ENCODE data around the gene PPP6R3.
"Not testable (repeated sequence)": the region's sequence is repeated elsewhere in the genome, so short reads cannot be mapped to it uniquely, and the experiment has no call there.

The PPP6R3 gene

GRCh38 chr11:68448604-68449011 lies 11.9 kb upstream of the PPP6R3 start:
- in situ Hi-C loops (cut with HindIII; ENCODE audit: low pct_unique_long_range_greater_than_20kb, low sequenced_read_pairs): no loop called here
- no peak for TF ChIP-seq JUND (IDR thresholded peaks at IDR 0.05; ENCODE audit: low read depth)
- no peak for DNase-seq (ENCODE audit: low read depth in 1 of 2, low spot score in 1 of 2)

GRCh38 chr11:68449951-68450350 lies 10.6 kb upstream of the PPP6R3 start:
- DNase-seq (ENCODE audit: low read depth in 1 of 2, low spot score in 1 of 2): no peak
- TF ChIP-seq JUND (IDR thresholded peaks at IDR 0.05; ENCODE audit: low read depth): no peak
- in situ Hi-C loops (cut with HindIII; ENCODE audit: low pct_unique_long_range_greater_than_20kb, low sequenced_read_pairs): no loop called here

DNA sequence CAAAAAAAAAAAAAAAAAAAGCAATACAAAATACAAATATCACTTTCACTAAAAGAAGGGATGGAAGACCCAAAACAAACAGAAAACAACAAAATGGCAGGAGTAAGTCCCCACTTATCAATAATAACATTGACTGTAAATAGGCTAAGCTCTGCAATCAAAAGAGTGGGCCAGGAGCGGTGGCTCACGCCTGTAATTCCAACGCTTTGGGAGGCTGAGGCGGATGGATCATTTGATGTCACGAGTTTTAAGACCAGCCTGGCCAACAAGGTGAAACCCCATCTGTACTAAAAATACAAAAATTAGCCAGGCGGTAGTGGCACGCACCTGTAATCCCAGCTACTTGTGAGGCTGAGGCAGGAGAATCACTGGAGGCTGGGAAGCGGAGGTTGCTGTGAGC lies 9.8 kb upstream of the PPP6R3 start:
- TF ChIP-seq JUND (IDR thresholded peaks at IDR 0.05; ENCODE audit: low read depth): no peak
- in situ Hi-C loops (cut with HindIII; ENCODE audit: low pct_unique_long_range_greater_than_20kb, low sequenced_read_pairs): no loop called here
- DNase-seq (ENCODE audit: low read depth in 1 of 2, low spot score in 1 of 2): no peak

DNA sequence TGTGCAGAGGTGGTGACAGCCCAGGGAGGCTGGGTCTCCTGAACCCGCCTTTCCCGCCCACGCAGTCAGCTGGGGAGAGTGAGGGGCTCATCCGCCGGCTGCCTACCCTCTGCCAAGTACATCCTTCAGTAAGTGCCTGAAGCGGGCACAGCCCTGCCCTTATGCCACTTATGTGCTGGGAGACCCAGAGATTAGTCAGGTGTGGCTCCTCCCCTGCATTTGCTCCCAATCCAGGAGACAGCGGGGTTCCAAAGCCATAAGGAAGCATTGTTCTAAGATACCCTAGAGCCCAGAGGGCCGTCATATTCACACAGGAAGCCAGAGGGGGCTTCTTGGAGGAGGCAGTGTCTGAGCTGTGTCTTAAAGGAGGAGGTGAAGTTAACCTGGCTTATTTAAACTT lies 5.8 kb upstream of the PPP6R3 start:
- DNase-seq (ENCODE audit: low read depth in 1 of 2, low spot score in 1 of 2): no peak

DNA sequence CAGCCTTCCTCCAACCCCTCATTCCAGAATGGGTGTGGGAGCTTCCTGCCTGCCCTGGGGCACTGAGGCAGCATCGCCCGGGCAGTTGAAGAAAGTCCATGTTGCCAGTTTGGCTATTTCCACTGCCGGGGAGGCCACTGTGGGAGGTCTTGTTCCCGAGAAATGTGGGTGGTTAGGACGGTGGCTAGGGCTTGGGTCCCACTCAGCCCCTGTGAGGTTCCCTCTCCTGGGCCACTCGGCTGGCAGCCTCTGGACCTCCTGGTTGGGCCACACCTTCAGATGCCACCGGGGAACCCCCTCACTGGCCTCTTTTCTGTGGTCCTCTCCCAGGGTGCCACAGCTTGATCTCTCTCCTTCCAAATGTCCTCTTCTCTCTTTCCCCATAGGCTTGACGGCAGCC lies 5.1 kb upstream of the PPP6R3 start:
- no peak for TF ChIP-seq JUND (IDR thresholded peaks at IDR 0.05; ENCODE audit: low read depth)
- in situ Hi-C loops (cut with HindIII; ENCODE audit: low pct_unique_long_range_greater_than_20kb, low sequenced_read_pairs): no loop called here
- DNase-seq (ENCODE audit: low read depth in 1 of 2, low spot score in 1 of 2): no peak

More for the DNA sequence above, 5.8 kb upstream of the PPP6R3 start:
- in situ Hi-C loops (cut with HindIII; ENCODE audit: low pct_unique_long_range_greater_than_20kb, low sequenced_read_pairs): no loop called here
- TF ChIP-seq JUND (IDR thresholded peaks at IDR 0.05; ENCODE audit: low read depth): no peak

DNA sequence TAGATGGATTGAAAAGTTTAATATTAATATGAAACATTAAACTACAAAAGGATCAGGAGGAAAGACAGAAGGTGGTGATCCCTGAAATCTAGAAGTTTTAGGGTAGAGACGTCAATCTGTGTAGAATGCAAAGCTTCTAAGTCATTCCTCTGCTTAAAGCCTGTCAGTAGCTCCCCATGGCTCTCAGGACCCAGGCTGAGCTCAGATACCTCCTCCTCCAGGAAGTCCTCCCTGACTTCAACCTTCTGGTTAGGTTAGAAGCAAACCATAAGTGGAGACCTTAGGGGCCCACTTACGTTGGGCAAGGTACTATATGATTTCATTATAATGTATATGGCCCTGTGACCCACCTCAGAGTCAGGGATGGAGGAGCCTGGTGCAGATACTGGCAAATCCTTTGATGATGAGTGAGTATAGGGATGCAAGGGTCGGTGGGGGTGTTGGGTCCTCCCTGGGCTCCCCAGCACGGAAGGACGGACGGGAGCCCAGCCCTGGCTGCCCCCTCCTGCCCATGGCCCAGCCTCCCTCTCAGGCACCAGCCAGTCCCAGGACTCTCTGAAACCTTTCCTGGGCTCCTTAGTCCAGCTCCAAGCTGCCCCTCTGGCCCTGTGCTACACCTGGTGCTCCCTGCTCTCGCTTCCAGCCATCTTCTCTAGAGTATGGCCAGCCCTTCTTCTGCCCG lies 3.2 kb upstream of the PPP6R3 start:
- in situ Hi-C loops (cut with HindIII; ENCODE audit: low pct_unique_long_range_greater_than_20kb, low sequenced_read_pairs): no loop called here
- TF ChIP-seq JUND (IDR thresholded peaks at IDR 0.05; ENCODE audit: low read depth): no peak
- no peak for DNase-seq (ENCODE audit: low read depth in 1 of 2, low spot score in 1 of 2)

DNA sequence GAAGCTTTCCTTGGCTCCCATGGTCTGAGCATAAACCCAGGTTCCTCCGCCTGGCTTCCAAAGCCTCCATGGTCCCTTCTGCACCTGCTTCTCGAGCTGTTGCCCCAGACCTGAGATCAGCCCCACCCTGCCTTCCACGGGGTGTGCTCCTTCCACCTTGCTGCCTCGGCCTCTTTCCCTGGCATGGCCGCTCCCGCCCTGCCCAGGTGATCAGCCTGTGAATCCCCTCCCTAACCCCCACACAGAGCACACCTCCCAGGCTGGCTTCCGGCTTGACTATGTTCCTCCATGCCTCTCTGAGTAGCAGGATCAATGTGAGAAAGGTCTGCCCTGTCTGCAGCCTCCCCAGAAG lies 2.7 kb upstream of the PPP6R3 start:
- in situ Hi-C loops (cut with HindIII; ENCODE audit: low pct_unique_long_range_greater_than_20kb, low sequenced_read_pairs): no loop called here
- no peak for TF ChIP-seq JUND (IDR thresholded peaks at IDR 0.05; ENCODE audit: low read depth)
- no peak for DNase-seq (ENCODE audit: low read depth in 1 of 2, low spot score in 1 of 2)

DNA sequence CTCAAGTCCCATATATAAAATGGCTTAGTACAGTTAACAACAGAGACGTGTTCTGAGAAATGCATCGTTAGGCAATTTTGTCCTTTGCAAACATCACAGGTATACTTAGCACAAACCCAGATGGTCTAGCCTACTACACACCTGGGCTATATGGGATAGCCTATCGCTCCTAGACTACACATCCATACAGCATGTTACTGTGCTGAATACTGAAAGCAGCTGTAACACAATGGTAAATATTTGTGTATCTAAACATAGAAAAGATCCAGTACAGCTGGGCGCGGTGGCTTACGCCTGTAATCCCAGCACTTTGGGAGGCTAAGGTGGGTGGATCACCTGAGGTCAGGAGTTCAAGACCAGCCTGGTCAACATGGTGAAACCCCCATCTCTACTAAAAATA lies 2.2 kb upstream of the PPP6R3 start:
- DNase-seq (ENCODE audit: low read depth in 1 of 2, low spot score in 1 of 2); in situ Hi-C loops (cut with HindIII; ENCODE audit: low pct_unique_long_range_greater_than_20kb, low sequenced_read_pairs): not testable (repeated sequence)

- TF ChIP-seq JUND (IDR thresholded peaks at IDR 0.05; ENCODE audit: low read depth): no peak
- peak; percentile 99 to 100 for DNase-seq (ENCODE audit: low read depth in 1 of 2, low spot score in 1 of 2)
- in situ Hi-C loops (cut with HindIII; ENCODE audit: low pct_unique_long_range_greater_than_20kb, low sequenced_read_pairs): no loop called here
Observed at GRCh38 chr11:68459886-68460740, 439 bp upstream of the PPP6R3 start.

GRCh38 chr11:68461575-68461917 lies 994 bp downstream of the PPP6R3 start:
- no peak for DNase-seq (ENCODE audit: low read depth in 1 of 2, low spot score in 1 of 2)
- no peak for TF ChIP-seq JUND (IDR thresholded peaks at IDR 0.05; ENCODE audit: low read depth)
- in situ Hi-C loops (cut with HindIII; ENCODE audit: low pct_unique_long_range_greater_than_20kb, low sequenced_read_pairs): no loop called here

GRCh38 chr11:68463714-68464113 lies 3.2 kb downstream of the PPP6R3 start:
- DNase-seq (ENCODE audit: low read depth in 1 of 2, low spot score in 1 of 2): no peak
- in situ Hi-C loops (cut with HindIII; ENCODE audit: low pct_unique_long_range_greater_than_20kb, low sequenced_read_pairs): no loop called here
- no peak for TF ChIP-seq JUND (IDR thresholded peaks at IDR 0.05; ENCODE audit: low read depth)

DNA sequence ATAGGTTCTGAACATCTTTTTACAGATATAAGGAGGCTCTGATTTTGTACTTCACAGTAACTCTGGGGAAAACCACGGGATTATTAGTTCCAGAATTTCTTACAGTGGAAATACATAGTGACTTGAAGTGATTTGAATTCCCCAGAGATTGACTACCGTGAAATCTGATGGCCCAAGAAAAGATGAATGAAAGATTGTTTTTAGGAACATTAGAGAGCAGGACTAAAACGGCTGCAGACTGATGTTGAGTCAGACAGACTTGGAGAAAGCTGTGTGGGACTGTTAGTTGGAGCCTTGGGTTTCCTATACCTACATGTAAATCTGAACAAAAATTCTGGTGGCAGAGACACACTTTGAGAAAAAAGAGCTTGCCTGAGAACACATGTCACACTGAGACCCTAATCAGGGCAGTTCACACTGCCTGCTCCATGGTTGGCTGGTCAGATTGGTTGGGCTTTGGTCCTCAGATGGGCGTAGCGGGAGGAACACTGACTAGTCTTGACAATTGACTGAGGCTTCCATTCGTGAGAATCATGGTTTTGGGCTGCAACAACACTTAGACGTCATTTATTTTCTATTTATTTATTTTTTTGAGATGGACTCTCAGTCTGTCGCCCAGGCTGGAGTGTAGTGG lies 6.8 kb downstream of the PPP6R3 start:
- DNase-seq (ENCODE audit: low read depth in 1 of 2, low spot score in 1 of 2): no peak
- TF ChIP-seq JUND (IDR thresholded peaks at IDR 0.05; ENCODE audit: low read depth): no peak

GRCh38 chr11:68468217-68468828 lies 7.8 kb downstream of the PPP6R3 start:
- no peak for TF ChIP-seq JUND (IDR thresholded peaks at IDR 0.05; ENCODE audit: low read depth)
- no peak for DNase-seq (ENCODE audit: low read depth in 1 of 2, low spot score in 1 of 2)
- in situ Hi-C loops (cut with HindIII; ENCODE audit: low pct_unique_long_range_greater_than_20kb, low sequenced_read_pairs): no loop called here

More for the DNA sequence above, 6.8 kb downstream of the PPP6R3 start:
- in situ Hi-C loops (cut with HindIII; ENCODE audit: low pct_unique_long_range_greater_than_20kb, low sequenced_read_pairs): no loop called here

Measured in T47D (cell line).